Activated CD4-positive, alpha-beta T cell treated with anti-CD3 and anti-CD28 coated beads, Interleukin-2, amount 10 ng/mL, durations not matched to agents 7 days and 5 days (primary cell): ENCODE results near the gene LYSMD4. TPM values are rescaled to one million over a fixed set of nuclear protein-coding genes. Genes with fewer than 3 reads are reported as not detected.

ENCODE experiments used
- CTCF ChIA-PET: fragments of 350-600 bp; sonication (Branson Sonifier 250); formaldehyde crosslinking; loops from one replicate; lab custom pipeline; 2021; ENCODE audit warnings: antibody characterized with exemption; lab: Charles Lee
- POLR2A ChIA-PET: fragments of 350-600 bp; sonication (Branson Sonifier 250); formaldehyde crosslinking; loops from one replicate; lab custom pipeline; 2021; ENCODE audit warnings: antibody characterized with exemption; lab: Charles Lee
- DNase-seq: peaks from one replicate; pipeline ENCODE4 v3.0.0-alpha.2; 2020
- H3K27ac Mint-ChIP-seq: one replicate; pipeline ENCODE4 v1.8.0; 2021; ENCODE audit warnings: mild to moderate bottlenecking, moderate library complexity, mixed read lengths
- H3K27me3 Mint-ChIP-seq: one replicate; pipeline ENCODE4 v1.8.0; 2021; ENCODE audit warnings: mixed read lengths
- H3K36me3 Mint-ChIP-seq: one replicate; pipeline ENCODE4 v1.8.0; 2021; ENCODE audit warnings: low read depth, mixed read lengths
- H3K4me1 Mint-ChIP-seq: one replicate; pipeline ENCODE4 v1.8.0; 2021; ENCODE audit warnings: mixed read lengths
- H3K4me3 Mint-ChIP-seq: one replicate; pipeline ENCODE4 v1.8.0; 2021; ENCODE audit warnings: mild to moderate bottlenecking, moderate library complexity, mixed read lengths
- H3K9me3 Mint-ChIP-seq: one replicate; pipeline ENCODE4 v1.8.0; 2021; ENCODE audit warnings: mixed read lengths
- total RNA-seq, 2 experiments: library from RNA; stranded (reverse); gene quantifications; one replicate each; pipeline ENCODE4 v1.2.3, GENCODE V29; 2021

LYSMD4 gene
- total RNA-seq, 2 experiments from 2014 or later = 10.9 to 11.1 TPM

DNA sequence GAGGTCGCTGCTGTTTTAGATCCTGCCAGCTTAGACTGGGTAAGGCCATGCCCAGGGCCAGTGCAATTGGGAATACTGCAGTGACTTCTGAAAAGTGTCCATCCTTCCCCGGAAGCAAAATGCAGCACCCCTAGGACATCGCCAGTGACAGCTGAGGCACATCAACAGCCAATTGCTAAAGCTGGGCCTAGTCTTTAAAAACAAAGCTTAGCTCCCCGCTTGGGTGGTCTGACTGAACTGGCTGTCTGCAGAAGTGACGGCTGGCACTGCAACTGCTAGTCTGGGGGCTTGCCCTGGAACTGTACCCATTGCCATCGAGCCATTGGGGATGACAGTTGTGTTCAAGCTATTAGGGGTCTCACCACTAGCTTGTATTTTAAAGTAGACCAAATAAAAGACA, 4.3 kb downstream of the LYSMD4 start:
- no peak overlapping the region for H3K4me3 Mint-ChIP-seq
- DNase-seq = no peak
- no peak overlapping the region for H3K27ac Mint-ChIP-seq
- H3K36me3 Mint-ChIP-seq = peaks cover 16% of the 10 kb centered on the region
- H3K27me3 Mint-ChIP-seq = no peaks in the 10 kb centered on the region
- ChIA-PET CTCF (interaction anchor here (1.1 kb wide), 1 partner anchor 11 kb away, joined by 4 read pairs; no protein-coding TSS in a partner anchor), POLR2A (no interaction called here)
- no peaks in the 10 kb centered on the region for H3K9me3 Mint-ChIP-seq
- H3K4me1 Mint-ChIP-seq = peaks cover 26% of the 10 kb centered on the region

DNA sequence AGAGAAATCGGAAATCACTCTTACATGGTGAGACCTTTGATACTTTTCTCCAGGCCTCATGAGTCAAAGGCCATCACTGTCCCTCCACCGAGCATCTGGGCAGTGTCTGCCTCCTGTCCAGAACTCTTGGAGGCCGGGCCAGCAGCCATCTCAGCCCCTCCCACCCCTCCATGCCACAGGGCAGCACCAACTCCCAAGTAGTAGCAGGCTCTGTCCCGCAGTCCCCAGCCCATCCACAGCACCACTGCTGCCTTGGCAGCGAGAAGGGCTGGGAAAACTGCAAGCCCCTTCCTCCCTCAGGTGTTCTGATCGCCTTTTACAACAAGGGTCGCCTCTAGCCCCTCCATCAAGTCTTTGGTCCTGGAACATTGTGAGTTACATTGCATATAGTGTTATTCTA, 5.5 kb downstream of the LYSMD4 start:
- no peak overlapping the region for H3K4me3 Mint-ChIP-seq
- CTCF ChIA-PET = interaction anchor here (0.7 kb wide), 1 partner anchor 473 kb away, joined by 3 read pairs; no protein-coding TSS in a partner anchor

GRCh38 chr15:99727330-99727729, 5.9 kb downstream of the LYSMD4 start:
- CTCF ChIA-PET = interaction anchor here (0.7 kb wide), 1 partner anchor 472 kb away, joined by 3 read pairs; no protein-coding TSS in a partner anchor
- no peak overlapping the region for H3K27ac Mint-ChIP-seq
- no peaks in the 10 kb centered on the region for H3K9me3 Mint-ChIP-seq
- DNase-seq = no peak
- POLR2A ChIA-PET = no interaction called here
- peaks cover 13% of the 10 kb centered on the region for H3K36me3 Mint-ChIP-seq
- peaks cover 19% of the 10 kb centered on the region for H3K4me1 Mint-ChIP-seq
- H3K27me3 Mint-ChIP-seq = no peaks in the 10 kb centered on the region
- no peak overlapping the region for H3K4me3 Mint-ChIP-seq

More for the DNA sequence above, 5.5 kb downstream of the LYSMD4 start:
- Mint-ChIP-seq H3K4me1 (peaks cover 21% of the 10 kb centered on the region), H3K27me3 (no peaks in the 10 kb centered on the region), H3K27ac (no peak overlapping the region), H3K36me3 (peaks cover 14% of the 10 kb centered on the region), H3K9me3 (no peaks in the 10 kb centered on the region)
- POLR2A ChIA-PET = no interaction called here
- DNase-seq = no peak

- no peak for DNase-seq
- POLR2A ChIA-PET = no interaction called here
- H3K27me3 Mint-ChIP-seq = no peaks in the 10 kb centered on the region
- H3K4me3 Mint-ChIP-seq = no peak overlapping the region
- H3K4me1 Mint-ChIP-seq = peaks cover 16% of the 10 kb centered on the region
- H3K36me3 Mint-ChIP-seq = peaks cover 10% of the 10 kb centered on the region
- H3K27ac Mint-ChIP-seq = no peak overlapping the region
- CTCF ChIA-PET = no interaction called here
- H3K9me3 Mint-ChIP-seq = no peaks in the 10 kb centered on the region
These were observed 6.9 kb downstream of the LYSMD4 start for GRCh38 chr15:99726333-99726732.

- Mint-ChIP-seq H3K36me3 (peaks cover 19% of the 10 kb centered on the region), H3K4me3 (no peak overlapping the region), H3K9me3 (no peaks in the 10 kb centered on the region), H3K27ac (peak overlapping the region; percentile 5), H3K4me1 (peaks cover 33% of the 10 kb centered on the region), H3K27me3 (no peaks in the 10 kb centered on the region)
- ChIA-PET POLR2A (no interaction called here), CTCF (interaction anchor here (1.3 kb wide), 1 partner anchor 18 kb away, joined by 3 read pairs; no protein-coding TSS in a partner anchor)
- DNase-seq = no peak
These were observed 10.8 kb downstream of the LYSMD4 start for GRCh38 chr15:99722406-99722805.

GRCh38 chr15:99721896-99722295, 11.3 kb downstream of the LYSMD4 start:
- H3K27ac Mint-ChIP-seq = peak overlapping the region; percentile 83
- ChIA-PET CTCF (interaction anchor here (1.3 kb wide), 1 partner anchor 18 kb away, joined by 3 read pairs; no protein-coding TSS in a partner anchor), POLR2A (no interaction called here)
- H3K9me3 Mint-ChIP-seq = no peaks in the 10 kb centered on the region
- H3K36me3 Mint-ChIP-seq = peaks cover 19% of the 10 kb centered on the region
- no peak overlapping the region for H3K4me3 Mint-ChIP-seq
- no peak for DNase-seq
- no peaks in the 10 kb centered on the region for H3K27me3 Mint-ChIP-seq
- peaks cover 33% of the 10 kb centered on the region for H3K4me1 Mint-ChIP-seq

DNA sequence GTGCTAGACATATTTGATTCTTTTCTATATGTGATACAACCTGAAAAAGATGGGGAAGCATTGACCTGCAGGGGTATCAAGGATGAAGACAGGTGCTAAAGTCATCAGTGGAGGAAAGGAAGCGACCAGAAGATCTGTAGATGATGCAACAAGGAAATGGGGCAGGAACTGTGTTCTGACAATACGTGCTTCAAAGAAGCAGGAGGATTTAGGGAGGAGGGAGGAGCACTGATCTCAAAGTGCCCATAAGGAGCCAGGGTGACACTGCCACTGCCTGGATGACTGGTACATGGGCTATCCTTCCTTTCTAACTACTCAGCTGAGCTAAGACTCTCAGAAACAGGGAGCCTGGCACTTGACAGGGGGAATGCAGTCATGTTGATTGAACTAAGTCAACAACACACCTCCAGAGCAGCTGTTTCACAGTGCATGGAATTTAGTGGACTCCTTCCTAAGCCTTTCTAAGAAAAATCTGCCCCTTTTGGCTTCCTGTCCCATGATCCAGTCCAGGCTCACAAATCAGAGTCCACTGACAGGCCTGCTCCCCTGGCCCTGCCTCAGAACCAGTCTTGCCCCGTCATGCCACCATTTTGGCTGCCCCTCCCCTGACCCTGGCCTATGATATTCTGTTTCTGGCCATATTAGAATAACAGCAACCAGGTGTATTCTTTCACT, 12.0 kb downstream of the LYSMD4 start:
- DNase-seq = no peak
- Mint-ChIP-seq H3K9me3 (no peaks in the 10 kb centered on the region), H3K4me1 (peaks cover 33% of the 10 kb centered on the region), H3K4me3 (no peak overlapping the region), H3K36me3 (peaks cover 19% of the 10 kb centered on the region), H3K27me3 (no peaks in the 10 kb centered on the region), H3K27ac (peak overlapping the region; percentile 83)
- ChIA-PET POLR2A (interaction anchor here (0.7 kb wide), 1 partner anchor 14 kb away, joined by 3 read pairs; no protein-coding TSS in a partner anchor), CTCF (no interaction called here)

- Mint-ChIP-seq H3K27ac (peak overlapping the region; percentile 83), H3K27me3 (no peaks in the 10 kb centered on the region), H3K36me3 (peaks cover 19% of the 10 kb centered on the region), H3K9me3 (no peaks in the 10 kb centered on the region), H3K4me3 (no peak overlapping the region), H3K4me1 (peaks cover 33% of the 10 kb centered on the region)
- DNase-seq = peak; percentile 28
- ChIA-PET CTCF (no interaction called here), POLR2A (no interaction called here)
These were observed 12.7 kb downstream of the LYSMD4 start for GRCh38 chr15:99720533-99720932.

GRCh38 chr15:99719096-99719541, 14.1 kb downstream of the LYSMD4 start:
- Mint-ChIP-seq H3K4me3 (no peak overlapping the region), H3K27ac (no peak overlapping the region), H3K4me1 (peaks cover 33% of the 10 kb centered on the region), H3K27me3 (no peaks in the 10 kb centered on the region), H3K9me3 (no peaks in the 10 kb centered on the region), H3K36me3 (peaks cover 21% of the 10 kb centered on the region)
- ChIA-PET POLR2A (no interaction called here), CTCF (interaction anchor here (0.7 to 2.3 kb wide), 2 partner anchors 8 to 15 kb away, joined by 3 to 12 read pairs; no protein-coding TSS in a partner anchor)
- DNase-seq = no peak

DNA sequence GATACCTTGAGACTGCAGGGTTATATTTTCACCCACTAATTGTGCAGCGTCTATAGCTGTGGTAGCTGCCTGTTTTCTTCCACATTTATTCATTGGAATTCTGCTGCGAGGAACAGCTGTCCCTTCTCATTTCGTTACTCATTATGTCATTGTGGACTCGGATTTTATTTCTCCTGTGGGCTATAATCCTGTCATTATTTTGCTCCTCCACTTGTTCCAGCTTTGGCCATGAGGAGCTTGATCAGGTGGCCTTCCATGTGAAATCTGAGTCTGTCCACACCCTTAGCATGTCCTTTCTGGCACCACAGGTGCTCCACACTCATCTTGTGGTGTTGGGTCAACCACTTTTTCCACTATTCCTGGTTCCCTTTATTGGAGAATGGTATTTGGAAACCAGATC, 14.8 kb downstream of the LYSMD4 start:
- Mint-ChIP-seq H3K27me3 (no peaks in the 10 kb centered on the region), H3K9me3 (no peaks in the 10 kb centered on the region), H3K4me3 (no peak overlapping the region), H3K36me3 (peaks cover 21% of the 10 kb centered on the region), H3K27ac (no peak overlapping the region), H3K4me1 (peaks cover 33% of the 10 kb centered on the region)
- CTCF ChIA-PET = interaction anchor here (1.0 to 2.3 kb wide), 3 partner anchors 10 to 14 kb away, joined by 4 to 12 read pairs (median 8); no protein-coding TSS in a partner anchor
- DNase-seq = no peak
- POLR2A ChIA-PET = no interaction called here

- Mint-ChIP-seq H3K27me3 (no peaks in the 10 kb centered on the region), H3K4me1 (peaks cover 36% of the 10 kb centered on the region), H3K36me3 (peaks cover 27% of the 10 kb centered on the region), H3K9me3 (no peaks in the 10 kb centered on the region), H3K27ac (no peak overlapping the region), H3K4me3 (no peak overlapping the region)
- ChIA-PET CTCF (interaction anchor here (0.7 to 2.9 kb wide), 7 partner anchors 10 to 1044 kb away, joined by 3 to 12 read pairs (median 5); no protein-coding TSS in a partner anchor), POLR2A (no interaction called here)
- no peak for DNase-seq
These were observed 15.9 kb downstream of the LYSMD4 start for GRCh38 chr15:99717161-99718009.

- peaks cover 35% of the 10 kb centered on the region for H3K4me1 Mint-ChIP-seq
- ChIA-PET POLR2A (no interaction called here), CTCF (interaction anchor here (1.0 to 2.9 kb wide), 4 partner anchors 9 to 21 kb away, joined by 3 to 8 read pairs (median 6); no protein-coding TSS in a partner anchor)
- H3K27ac Mint-ChIP-seq = no peak overlapping the region
- no peaks in the 10 kb centered on the region for H3K9me3 Mint-ChIP-seq
- peaks cover 29% of the 10 kb centered on the region for H3K36me3 Mint-ChIP-seq
- H3K27me3 Mint-ChIP-seq = no peaks in the 10 kb centered on the region
- DNase-seq = no peak
- H3K4me3 Mint-ChIP-seq = no peak overlapping the region
These were observed 16.6 kb downstream of the LYSMD4 start for GRCh38 chr15:99716540-99717095.
